Transverse colon (tissue), 4 donors: ENCODE data around the gene IGLL1. TPM values are rescaled to one million over a fixed set of nuclear protein-coding genes. Genes with fewer than 3 reads are reported as not detected.

Source experiments
- DNase-seq: peaks from one replicate; pipeline ENCODE4 v3.0.0-alpha.2; 2019
- H3K27ac ChIP-seq, 4 donors: fragments of 200-600 bp; sonication (generic); 2 replicates each; pipeline ENCODE4 v1.5.1; 2016 to 2018; ENCODE audit warnings: inconsistent platforms in 4 of 4
- H3K27me3 ChIP-seq: fragments of 200-600 bp; sonication (generic); 2 replicates; pipeline ENCODE4 v1.5.1; 2017; ENCODE audit warnings: inconsistent platforms
- H3K36me3 ChIP-seq, 4 donors: fragments of 200-600 bp; sonication (generic); 2 replicates each; pipeline ENCODE4 v1.5.1; 2017 to 2019; ENCODE audit warnings: inconsistent platforms in 4 of 4
- H3K4me1 ChIP-seq, 4 donors: fragments of 200-600 bp; sonication (generic); 2 replicates each; pipeline ENCODE4 v1.5.1; 2017 to 2020; ENCODE audit warnings: inconsistent platforms in 4 of 4
- H3K4me3 ChIP-seq, 4 donors: fragments of 200-600 bp; sonication (generic); 1 replicate in 1 of 4; 2 replicates in 3 of 4; pipeline versions ENCODE4 v1.5.1 to v1.6.1; 2017 to 2019; ENCODE audit warnings: inconsistent platforms in 4 of 4
- H3K9me3 ChIP-seq, 2 donors: fragments of 200-600 bp; sonication (generic); 2 replicates each; pipeline ENCODE4 v1.5.1; 2017 to 2019; ENCODE audit warnings: inconsistent platforms in 2 of 2
- EP300 ChIP-seq: sonication (generic); formaldehyde crosslinking; IDR thresholded peaks from one replicate; pipeline ENCODE4 v1.6.1; 2017; ENCODE audit warnings: antibody characterized with exemption, low read depth
- POLR2A ChIP-seq: fragments of 450-650 bp; IDR thresholded peaks from one replicate; pipeline ENCODE4 v1.6.1; 2016; ENCODE audit warnings: antibody characterized with exemption, mild to moderate bottlenecking, moderate library complexity
- POLR2AphosphoS5 ChIP-seq, 3 donors: sonication (generic); formaldehyde crosslinking; IDR thresholded peaks; one replicate each; pipeline ENCODE4 v1.6.1; 2016; ENCODE audit warnings: antibody characterized with exemption in 3 of 3
- WGBS, 2 donors: methylation state at CpG; one replicate each; pipeline ENCODE4 v1.1.5; 2018; ENCODE audit warnings: low coverage in 1 of 2; 5-methylcytosine and 5-hydroxymethylcytosine counted together
- in situ Hi-C, 4 donors: fragments of 200-750 bp; cut with MboI; loops; one replicate each; pipeline versions ENCODE4 v1.15.0 to v1.15.1; 2017; ENCODE audit warnings: low sequenced_read_pairs in 3 of 4, low pct_ligation_motif_present in 1 of 4, low pct_unique_long_range_greater_than_20kb in 1 of 4
- intact Hi-C: fragments of 100-400 bp; cut with DNase I; formaldehyde crosslinking; loops from one replicate; pipeline ENCODE4 v1.15.1; 2023; ENCODE audit warnings: low total_unique reads
- total RNA-seq, 4 donors: library from RNA; depleted of rRNA; stranded (reverse); fragments of >200 nt; gene quantifications; one replicate each; pipeline ENCODE4 v1.1.0, GENCODE V29; 2016
- TF ChIP-seq, protein P1 (sequence below), 5 experiments: fragments of 200-600 bp in 3 of 5; fragments of 450-650 bp in 2 of 5; sonication (generic) in 3 of 5; IDR thresholded peaks; 1 replicate in 2 of 5; 2 replicates in 3 of 5; pipeline ENCODE4 v1.5.1; 2016 to 2017; ENCODE audit warnings: antibody characterized with exemption in 5 of 5, inconsistent platforms in 3 of 5, mild to moderate bottlenecking in 2 of 5, moderate library complexity in 1 of 5

The IGLL1 gene
- total RNA-seq, 4 donors from 2014 or later = not detected

GRCh38 chr22:23553438-23553837 lies 26.7 kb downstream of the IGLL1 start:
- WGBS, 2 donors = 70% methylated on average over 5 of the region's 5 CpGs; no CpG with 5 or more reads in 1 of the 2 donors
- in situ Hi-C loops = no loop called here

GRCh38 chr22:23552573-23552972 lies 27.5 kb downstream of the IGLL1 start:
- TF ChIP-seq POLR2A (no peak), EP300 (no peak), POLR2AphosphoS5 (IDR thresholded peaks at IDR 0.05) (no peak)
- TF ChIP-seq, protein P1, sequence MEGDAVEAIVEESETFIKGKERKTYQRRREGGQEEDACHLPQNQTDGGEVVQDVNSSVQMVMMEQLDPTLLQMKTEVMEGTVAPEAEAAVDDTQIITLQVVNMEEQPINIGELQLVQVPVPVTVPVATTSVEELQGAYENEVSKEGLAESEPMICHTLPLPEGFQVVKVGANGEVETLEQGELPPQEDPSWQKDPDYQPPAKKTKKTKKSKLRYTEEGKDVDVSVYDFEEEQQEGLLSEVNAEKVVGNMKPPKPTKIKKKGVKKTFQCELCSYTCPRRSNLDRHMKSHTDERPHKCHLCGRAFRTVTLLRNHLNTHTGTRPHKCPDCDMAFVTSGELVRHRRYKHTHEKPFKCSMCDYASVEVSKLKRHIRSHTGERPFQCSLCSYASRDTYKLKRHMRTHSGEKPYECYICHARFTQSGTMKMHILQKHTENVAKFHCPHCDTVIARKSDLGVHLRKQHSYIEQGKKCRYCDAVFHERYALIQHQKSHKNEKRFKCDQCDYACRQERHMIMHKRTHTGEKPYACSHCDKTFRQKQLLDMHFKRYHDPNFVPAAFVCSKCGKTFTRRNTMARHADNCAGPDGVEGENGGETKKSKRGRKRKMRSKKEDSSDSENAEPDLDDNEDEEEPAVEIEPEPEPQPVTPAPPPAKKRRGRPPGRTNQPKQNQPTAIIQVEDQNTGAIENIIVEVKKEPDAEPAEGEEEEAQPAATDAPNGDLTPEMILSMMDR (IDR thresholded peaks at IDR 0.05) = no peak
- in situ Hi-C loops = no loop called here
- H3K4me3 ChIP-seq = no peak overlapping the region
- H3K4me1 ChIP-seq = no peaks in the 10 kb centered on the region
- no peaks in the 10 kb centered on the region for H3K9me3 ChIP-seq
- DNase-seq = no peak
- intact Hi-C loops = no loop called here
- H3K36me3 ChIP-seq = no peaks in the 10 kb centered on the region
- H3K27me3 ChIP-seq = peaks cover 9% of the 10 kb centered on the region
- no peak overlapping the region for H3K27ac ChIP-seq

More at GRCh38 chr22:23553438-23553837, 26.7 kb downstream of the IGLL1 start:
- H3K27ac ChIP-seq = no peak overlapping the region
- H3K9me3 ChIP-seq = no peaks in the 10 kb centered on the region
- H3K4me3 ChIP-seq = no peak overlapping the region
- DNase-seq = no peak
- H3K27me3 ChIP-seq = peaks cover 9% of the 10 kb centered on the region
- H3K36me3 ChIP-seq = no peaks in the 10 kb centered on the region
- H3K4me1 ChIP-seq = no peaks in the 10 kb centered on the region
- intact Hi-C loops = no loop called here
- TF ChIP-seq EP300 (no peak), POLR2AphosphoS5 (IDR thresholded peaks at IDR 0.05) (no peak), POLR2A (no peak)
- TF ChIP-seq, protein P1 (IDR thresholded peaks at IDR 0.05) = no peak

GRCh38 chr22:23551385-23551784 lies 28.7 kb downstream of the IGLL1 start:
- Histone ChIP-seq H3K4me1 (no peaks in the 10 kb centered on the region), H3K27ac (no peak overlapping the region), H3K4me3 (no peak overlapping the region), H3K27me3 (peaks cover 9% of the 10 kb centered on the region), H3K36me3 (no peaks in the 10 kb centered on the region), H3K9me3 (no peaks in the 10 kb centered on the region)
- in situ Hi-C loops (no loop called here), intact Hi-C loops (no loop called here)
- no peak for TF ChIP-seq POLR2AphosphoS5 (IDR thresholded peaks at IDR 0.05)
- TF ChIP-seq POLR2A = no peak
- TF ChIP-seq, protein P1 (IDR thresholded peaks at IDR 0.05) = no peak
- no peak for TF ChIP-seq EP300
- no peak for DNase-seq

GRCh38 chr22:23550049-23550650 lies 29.9 kb downstream of the IGLL1 start:
- H3K4me1 ChIP-seq = no peaks in the 10 kb centered on the region
- H3K9me3 ChIP-seq = no peaks in the 10 kb centered on the region
- intact Hi-C loops (no loop called here), in situ Hi-C loops (no loop called here)
- no peaks in the 10 kb centered on the region for H3K36me3 ChIP-seq
- DNase-seq = no peak
- H3K27ac ChIP-seq = no peak overlapping the region
- TF ChIP-seq POLR2AphosphoS5 (IDR thresholded peaks at IDR 0.05) = no peak
- no peak for TF ChIP-seq POLR2A
- TF ChIP-seq EP300 = no peak
- TF ChIP-seq, protein P1 (IDR thresholded peaks at IDR 0.05) = no peak
- WGBS, 2 donors = 63 to 74% methylated on average over 4 of the region's 4 CpGs
- peaks cover 2% of the 10 kb centered on the region for H3K27me3 ChIP-seq
- H3K4me3 ChIP-seq = no peak overlapping the region
